ENCODE measurements around the gene ADAMTSL1. TPM values are rescaled to one million over a fixed set of nuclear protein-coding genes. Genes with fewer than 3 reads are reported as not detected.

ADAMTSL1 gene
- total RNA-seq, 1 experiment from 2014 or later, result 0.94 TPM

- TF ChIP-seq ATF3 (CRISPR knock-in tag; conservative IDR thresholded peaks at IDR 0.05) (no peak), ZNF671 (CRISPR knock-in tag; IDR thresholded peaks at IDR 0.05) (no peak), SMAD3 (CRISPR knock-in tag; IDR thresholded peaks at IDR 0.05; ENCODE audit: borderline replicate concordance) (no peak), CTCF (IDR thresholded peaks at IDR 0.05) (no peak), ZNF232 (CRISPR knock-in tag; IDR thresholded peaks at IDR 0.05) (no peak), TCF7 (CRISPR knock-in tag; IDR thresholded peaks at IDR 0.05; ENCODE audit: low read depth) (no peak), ZBTB43 (CRISPR knock-in tag; IDR thresholded peaks at IDR 0.05) (no peak), ZNF317 (CRISPR knock-in tag; IDR thresholded peaks at IDR 0.05; ENCODE audit: borderline replicate concordance, low read depth) (no peak), ZNF263 (CRISPR knock-in tag; IDR thresholded peaks at IDR 0.05; ENCODE audit: low read depth) (no peak)
These were observed 112.0 kb downstream of the ADAMTSL1 start (continued) for GRCh38 chr9:18585996-18586395.

GRCh38 chr9:18588002-18588401 lies 114.0 kb downstream of the ADAMTSL1 start:
- no peak for DNase-seq (ENCODE audit: low spot score)
- no peak for ATAC-seq
- ChIA-PET CTCF (no interaction called here), POLR2A (no interaction called here)
- Mint-ChIP-seq H3K27me3 (ENCODE audit: low read depth) (no peaks in the 10 kb centered on the region), H3K27ac (no peak overlapping the region), H3K4me1 (no peaks in the 10 kb centered on the region), H3K4me3 (no peak overlapping the region), H3K9me3 (peaks cover 30% of the 10 kb centered on the region), H3K36me3 (peaks cover 19% of the 10 kb centered on the region)
- TF ChIP-seq MXD4 (CRISPR knock-in tag; IDR thresholded peaks at IDR 0.05; ENCODE audit: borderline replicate concordance), result no peak
- no peak for TF ChIP-seq CDX4 (CRISPR knock-in tag; IDR thresholded peaks at IDR 0.05; ENCODE audit: borderline replicate concordance)
- TF ChIP-seq GABPB1 (CRISPR knock-in tag; IDR thresholded peaks at IDR 0.05), result no peak
- no peak for TF ChIP-seq ZNF219 (CRISPR knock-in tag; IDR thresholded peaks at IDR 0.05; ENCODE audit: borderline replicate concordance)
- no peak for TF ChIP-seq ZNF396 (CRISPR knock-in tag; IDR thresholded peaks at IDR 0.05; ENCODE audit: borderline replicate concordance)
- TF ChIP-seq PRDM15 (CRISPR knock-in tag; IDR thresholded peaks at IDR 0.05), result no peak
- TF ChIP-seq SP1 (CRISPR knock-in tag; conservative IDR thresholded peaks at IDR 0.05), result no peak
- TF ChIP-seq ZNF512 (CRISPR knock-in tag; IDR thresholded peaks at IDR 0.05; ENCODE audit: borderline replicate concordance), result no peak
- TF ChIP-seq ESRRA (CRISPR knock-in tag; IDR thresholded peaks at IDR 0.05; ENCODE audit: borderline replicate concordance), result no peak
- no peak for TF ChIP-seq ZBTB43 (CRISPR knock-in tag; IDR thresholded peaks at IDR 0.05)
- TF ChIP-seq ZNF416 (CRISPR knock-in tag; IDR thresholded peaks at IDR 0.05), result no peak
- no peak for TF ChIP-seq MLX (CRISPR knock-in tag; IDR thresholded peaks at IDR 0.05)
- TF ChIP-seq NFYB (CRISPR knock-in tag; conservative IDR thresholded peaks at IDR 0.05; ENCODE audit: low read depth), result no peak
